H9 (cell line): ENCODE results near the gene C17orf75. TPM values are rescaled to one million over a fixed set of nuclear protein-coding genes. Genes with fewer than 3 reads are reported as not detected.

Experiments
- DNase-seq: peaks from one replicate; pipeline ENCODE4 v3.0.0-alpha.2; 2017
- H2AFZ ChIP-seq: one replicate; pipeline ENCODE4 v1.6.1; 2013; ENCODE audit warnings: mild to moderate bottlenecking, low read length, control low read depth, moderate library complexity
- H2AK5ac ChIP-seq: 2 replicates; pipeline ENCODE4 v1.6.1; 2013; ENCODE audit warnings: low read length, control low read depth, mixed read lengths; ENCODE audit not compliant: insufficient read length
- H2BK120ac ChIP-seq: one replicate; pipeline ENCODE4 v1.6.1; 2013; ENCODE audit warnings: low read depth, mild to moderate bottlenecking, low read length, control low read depth, inconsistent platforms; ENCODE audit not compliant: poor library complexity, severe bottlenecking
- H2BK12ac ChIP-seq: 2 replicates; pipeline ENCODE4 v1.6.1; 2013; ENCODE audit warnings: low read length, control low read depth, mixed read lengths, low read depth; ENCODE audit not compliant: insufficient read length
- H2BK15ac ChIP-seq: 2 replicates; pipeline ENCODE4 v1.6.1; 2013; ENCODE audit warnings: low read depth, low read length, control low read depth
- H2BK20ac ChIP-seq: one replicate; pipeline ENCODE4 v1.6.1; 2013; ENCODE audit warnings: low read depth, mild to moderate bottlenecking, low read length, control low read depth, inconsistent platforms; ENCODE audit not compliant: poor library complexity, severe bottlenecking
- H2BK5ac ChIP-seq: 2 replicates; pipeline ENCODE4 v1.6.1; 2013; ENCODE audit warnings: low read length, control low read depth, mixed read lengths; ENCODE audit not compliant: insufficient read length
- H3K14ac ChIP-seq: 2 replicates; pipeline ENCODE4 v1.6.1; 2013; ENCODE audit warnings: low read length, control low read depth; ENCODE audit not compliant: insufficient read depth
- H3K18ac ChIP-seq: 2 replicates; pipeline ENCODE4 v1.6.1; 2013; ENCODE audit warnings: low read depth, mild to moderate bottlenecking, mixed read lengths, low read length, control low read depth; ENCODE audit not compliant: insufficient read length
- H3K23ac ChIP-seq: 2 replicates; pipeline ENCODE4 v1.6.1; 2013; ENCODE audit warnings: low read length, control low read depth, mixed read lengths, low read depth; ENCODE audit not compliant: insufficient read length
- H3K23me2 ChIP-seq: 2 replicates; pipeline ENCODE4 v1.6.1; 2013; ENCODE audit warnings: low read depth, mild to moderate bottlenecking, mixed read lengths, low read length, control low read depth; ENCODE audit not compliant: insufficient read length, poor library complexity, severe bottlenecking
- H3K27ac ChIP-seq: 2 replicates; pipeline ENCODE4 v1.5.1; 2013; ENCODE audit warnings: low read length, control low read depth, mixed read lengths, low read depth; ENCODE audit not compliant: insufficient read length
- H3K27me3 ChIP-seq: 2 replicates; pipeline ENCODE4 v1.6.1; 2013; ENCODE audit warnings: low read length, control low read depth, inconsistent platforms; ENCODE audit not compliant: insufficient read depth
- H3K4ac ChIP-seq: 2 replicates; pipeline ENCODE4 v1.6.1; 2013; ENCODE audit warnings: low read depth, mild to moderate bottlenecking, control low read depth, inconsistent platforms, low read length, moderate library complexity
- H3K4me1 ChIP-seq: 2 replicates; pipeline ENCODE4 v1.6.1; 2013; ENCODE audit warnings: low read length, control low read depth, inconsistent platforms; ENCODE audit not compliant: insufficient read depth
- H3K4me2 ChIP-seq: 2 replicates; pipeline ENCODE4 v1.6.1; 2013; ENCODE audit warnings: low read length, control low read depth, mixed read lengths; ENCODE audit not compliant: insufficient read length, insufficient read depth
- H3K56ac ChIP-seq: 2 replicates; pipeline ENCODE4 v1.6.1; 2013; ENCODE audit warnings: low read depth, mild to moderate bottlenecking, mixed read lengths, low read length, control low read depth; ENCODE audit not compliant: insufficient read length
- H3K79me1 ChIP-seq: 2 replicates; pipeline ENCODE4 v1.6.1; 2013; ENCODE audit warnings: low read depth, mild to moderate bottlenecking, moderate library complexity, low read length, control low read depth, inconsistent platforms; ENCODE audit not compliant: insufficient read depth, poor library complexity, severe bottlenecking
- H3K79me2 ChIP-seq: 2 replicates; pipeline ENCODE4 v1.6.1; 2013; ENCODE audit warnings: low read length, control low read depth, inconsistent platforms; ENCODE audit not compliant: insufficient read depth
- H3K9ac ChIP-seq: 2 replicates; pipeline ENCODE4 v1.6.1; 2013; ENCODE audit warnings: low read length, control low read depth, mixed read lengths; ENCODE audit not compliant: insufficient read length; ENCODE audit errors: extremely low read depth
- H3K9me3 ChIP-seq: one replicate; pipeline ENCODE4 v1.6.1; 2013; ENCODE audit warnings: low read depth, low read length, inconsistent platforms; ENCODE audit not compliant: control insufficient read depth
- H3T11ph ChIP-seq: one replicate; pipeline ENCODE4 v1.6.1; 2013; ENCODE audit warnings: mild to moderate bottlenecking, low read length, control low read depth, inconsistent platforms
- H4K20me1 ChIP-seq: one replicate; pipeline ENCODE4 v1.6.1; 2013; ENCODE audit not compliant: control insufficient read depth, insufficient read length, insufficient read depth
- H4K5ac ChIP-seq: 2 replicates; pipeline ENCODE4 v1.6.1; 2013; ENCODE audit warnings: low read depth, mild to moderate bottlenecking, mixed read lengths, low read length, control low read depth; ENCODE audit not compliant: insufficient read length
- H4K8ac ChIP-seq: replicated peaks from 2 replicates; pipeline ENCODE4 v1.6.1; 2013; ENCODE audit warnings: low read length, control low read depth, mixed read lengths, low read depth; ENCODE audit not compliant: insufficient read length
- H4K91ac ChIP-seq: 2 replicates; pipeline ENCODE4 v1.6.1; 2013; ENCODE audit warnings: low read depth, mild to moderate bottlenecking, moderate library complexity, mixed read lengths, low read length, control low read depth; ENCODE audit not compliant: insufficient read length
- H3K27ac Mint-ChIP-seq, 3 experiments: 2 replicates in 2 of 3; 3 replicates in 1 of 3; pipeline ENCODE4 v1.8.0; 2020 to 2021; ENCODE audit warnings: mixed read lengths in 3 of 3, mild to moderate bottlenecking in 1 of 3, moderate library complexity in 1 of 3
- H3K27me3 Mint-ChIP-seq: 2 replicates; pipeline ENCODE4 v1.8.0; 2021; ENCODE audit warnings: low read depth, mild to moderate bottlenecking, moderate library complexity, mixed read lengths
- H3K36me3 Mint-ChIP-seq, 3 experiments: 2 replicates in 2 of 3; 3 replicates in 1 of 3; pipeline ENCODE4 v1.8.0; 2020 to 2021; ENCODE audit warnings: low read depth in 3 of 3, mixed read lengths in 3 of 3; ENCODE audit not compliant: insufficient read depth in 1 of 3
- H3K4me1 Mint-ChIP-seq, 2 experiments: 2 replicates each; pipeline ENCODE4 v1.8.0; 2020; ENCODE audit warnings: mixed read lengths in 2 of 2
- H3K4me3 Mint-ChIP-seq, 2 experiments: 2 replicates in 1 of 2; 3 replicates in 1 of 2; pipeline ENCODE4 v1.8.0; 2020 to 2021; ENCODE audit warnings: mild to moderate bottlenecking in 2 of 2, mixed read lengths in 2 of 2, moderate library complexity in 1 of 2
- H3K9me3 Mint-ChIP-seq, 2 experiments: 2 replicates in 1 of 2; 3 replicates in 1 of 2; pipeline ENCODE4 v1.8.0; 2020; ENCODE audit warnings: mild to moderate bottlenecking in 2 of 2, mixed read lengths in 2 of 2, moderate library complexity in 1 of 2
- CTCF ChIP-seq: fragments of 200-600 bp; sonication (generic); conservative IDR thresholded peaks from 3 replicates; pipeline ENCODE4 v1.8.0; 2021; ENCODE audit warnings: antibody characterized with exemption, mild to moderate bottlenecking
- WGBS: extraction: QIAGEN DNeasy Blood & Tissue Kit; methylation state at CpG from one replicate; pipeline ENCODE4 v1.1.7; 2013; ENCODE audit warnings: missing lambda C conversion rate, low lambda C conversion rate, mixed read lengths; ENCODE audit not compliant: insufficient read length; ENCODE audit errors: extremely low coverage; 5-methylcytosine and 5-hydroxymethylcytosine counted together
- total RNA-seq: library from RNA; stranded (reverse); gene quantifications from 2 replicates; pipeline ENCODE4 v1.2.1, GENCODE V29; 2021

C17orf75 gene
- total RNA-seq, 1 experiment from 2014 or later: 40.4 TPM

- Histone ChIP-seq H2BK20ac (no peak overlapping the region), H3K14ac (no peak overlapping the region), H4K8ac (no peak overlapping the region), H4K5ac (no peak overlapping the region), H3K79me1 (peaks cover 13% of the 10 kb centered on the region), H3T11ph (no peak overlapping the region), H3K4me2 (no peak overlapping the region), H3K27me3 (no peaks in the 10 kb centered on the region), H2BK12ac (no peak overlapping the region), H2AFZ (no peak overlapping the region), H3K9ac (no peak overlapping the region), H4K20me1 (peaks cover 2% of the 10 kb centered on the region), H3K9me3 (no peaks in the 10 kb centered on the region), H3K4me1 (no peaks in the 10 kb centered on the region; the same call in 1 of the 2 replicates), H2BK120ac (no peak overlapping the region), H3K79me2 (peaks cover 45% of the 10 kb centered on the region), H3K23me2 (no peaks in the 10 kb centered on the region), H2BK5ac (no peak overlapping the region), H3K23ac (no peak overlapping the region), H3K56ac (no peak overlapping the region), H3K27ac (no peak overlapping the region), H2BK15ac (no peak overlapping the region), H2AK5ac (no peak overlapping the region), H4K91ac (no peak overlapping the region), H3K18ac (no peak overlapping the region), H3K4ac (no peak overlapping the region)
- H3K27me3 Mint-ChIP-seq: no peaks in the 10 kb centered on the region
- DNase-seq: no peak
- peaks cover 23 to 30% of the 10 kb centered on the region in 2 experiments for H3K4me1 Mint-ChIP-seq
- H3K9me3 Mint-ChIP-seq: no peaks in the 10 kb centered on the region
- no CpG with 5 or more reads among the region's 5 CpGs for WGBS
- no peak for TF ChIP-seq CTCF
- H3K27ac Mint-ChIP-seq: peak overlapping the region in 2 of 3 experiments; percentile 66 to 79; a peak in 3 of 7 replicates
- H3K4me3 Mint-ChIP-seq: no peak overlapping the region
- H3K36me3 Mint-ChIP-seq: peaks cover 57 to 85% (median 81%) of the 10 kb centered on the region in 3 experiments; a peak in 6 of 7 replicates
These were observed 14.8 kb upstream of the C17orf75 start for GRCh38 chr17:32356750-32357149.
